Measurements from ENCODE around the gene IL1RAPL2.

IL1RAPL2 gene

GRCh38 chrX:105267167-105267566 lies 701.2 kb downstream of the IL1RAPL2 start:
- DNase-seq (ENCODE audit: low read depth in 2 of 2), result no peak

- DNase-seq (ENCODE audit: low read depth in 2 of 2), result no peak
Observed at GRCh38 chrX:105269386-105269785, 703.4 kb downstream of the IL1RAPL2 start.

DNA sequence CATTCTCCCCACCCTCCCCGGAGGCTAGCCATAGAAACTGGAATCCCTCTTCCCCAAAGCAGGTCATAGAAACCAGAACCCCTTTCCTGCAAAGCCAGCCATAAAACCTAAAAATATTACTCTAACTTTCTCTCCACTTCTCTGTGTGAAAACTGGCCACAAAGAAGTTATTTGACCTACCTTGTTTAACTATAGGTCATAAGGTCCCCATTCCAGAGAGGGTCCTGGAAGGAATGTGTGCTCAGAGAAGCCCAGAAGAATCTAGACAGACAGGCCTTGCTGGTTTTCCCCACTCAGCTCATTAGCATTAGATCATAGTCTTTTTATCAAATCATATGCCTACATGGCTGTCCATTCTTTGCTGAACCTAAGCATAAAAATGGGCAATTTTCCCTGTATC lies 707.3 kb downstream of the IL1RAPL2 start:
- no peak for DNase-seq (ENCODE audit: low read depth in 2 of 2)

DNA sequence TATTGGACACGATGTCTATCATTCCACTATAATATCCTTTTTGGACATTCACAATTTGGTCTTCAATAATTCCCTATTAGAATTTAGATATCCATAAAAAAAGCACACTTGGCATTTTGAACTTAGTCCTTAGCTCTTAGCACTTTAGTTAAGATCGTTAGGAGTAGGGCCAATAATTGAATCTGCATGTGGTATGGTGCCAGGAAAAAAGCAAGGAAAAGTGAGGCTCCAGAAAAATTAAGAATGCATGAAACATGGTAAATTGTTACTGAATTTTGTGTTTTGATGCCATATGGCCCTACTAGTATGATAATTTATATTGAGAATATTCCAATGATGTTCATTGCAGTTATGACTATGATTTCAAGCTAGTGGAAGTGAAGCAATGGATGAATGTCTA lies 708.1 kb downstream of the IL1RAPL2 start:
- no peak for DNase-seq (ENCODE audit: low read depth in 2 of 2)

GRCh38 chrX:105277132-105277531 lies 711.1 kb downstream of the IL1RAPL2 start:
- DNase-seq (ENCODE audit: low read depth in 2 of 2), result no peak

- DNase-seq (ENCODE audit: low read depth in 2 of 2), result no peak
Observed at GRCh38 chrX:105282077-105282476, 716.1 kb downstream of the IL1RAPL2 start.

DNA sequence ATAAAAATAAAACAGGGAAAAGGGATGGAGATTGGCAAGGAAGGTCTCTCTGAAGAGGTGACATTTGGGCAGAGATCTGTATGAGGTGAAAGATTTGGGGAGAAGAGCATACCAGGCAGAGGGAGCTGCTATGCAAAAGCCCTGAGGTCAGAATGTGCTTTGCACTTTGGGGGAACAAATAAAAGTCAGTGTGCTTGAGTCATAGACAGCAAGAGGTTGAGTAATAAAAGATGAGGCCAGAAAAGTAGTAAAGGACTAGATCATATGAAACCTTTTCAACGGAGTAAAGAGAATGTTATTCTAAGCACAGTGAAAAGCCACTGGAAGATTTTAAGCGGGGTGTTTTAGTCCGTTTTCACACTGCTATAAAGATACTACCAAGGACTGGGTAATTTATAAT lies 731.0 kb downstream of the IL1RAPL2 start:
- DNase-seq (ENCODE audit: low read depth in 2 of 2), result no peak

DNA sequence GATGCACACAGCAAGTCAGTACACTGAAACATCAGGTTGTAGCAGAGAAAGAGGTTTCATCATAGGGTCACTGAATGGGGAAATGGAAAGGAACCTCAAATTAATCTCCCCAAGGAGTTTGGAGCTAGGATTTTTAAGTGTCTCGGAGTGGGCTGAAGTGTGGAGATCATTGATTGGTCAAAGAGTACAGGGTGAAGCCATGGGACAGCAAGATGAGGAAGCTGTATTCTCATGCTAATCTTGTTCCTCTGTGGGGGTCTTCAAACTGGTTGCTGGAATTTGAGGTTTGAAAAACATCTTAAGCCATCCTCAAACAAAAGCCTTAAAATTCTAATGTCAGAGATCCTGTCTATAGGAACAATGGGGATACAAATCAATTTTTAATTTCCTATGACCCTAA lies 733.3 kb downstream of the IL1RAPL2 start:
- no peak for DNase-seq (ENCODE audit: low read depth in 2 of 2)

DNA sequence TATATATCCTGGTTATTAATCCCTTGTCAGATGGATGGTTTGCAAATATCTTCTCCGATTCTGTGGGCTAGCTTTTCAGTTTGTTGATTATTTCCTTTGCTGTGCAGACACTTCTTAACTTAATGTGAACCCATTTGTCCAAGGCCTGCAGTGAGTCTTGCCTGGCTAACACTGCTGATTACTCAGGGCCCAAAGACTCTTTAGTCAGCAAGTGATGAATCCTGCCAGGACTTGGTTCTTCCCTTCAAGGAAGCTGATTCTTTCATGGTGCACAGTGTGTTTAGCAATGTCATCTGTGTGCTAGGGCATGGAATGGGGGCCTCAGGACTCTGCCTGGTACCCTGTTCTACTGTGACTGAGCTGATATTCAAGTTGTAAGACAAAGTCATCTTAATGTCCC lies 736.2 kb downstream of the IL1RAPL2 start:
- no peak for DNase-seq (ENCODE audit: low read depth in 2 of 2)

GRCh38 chrX:105307762-105308161 lies 741.8 kb downstream of the IL1RAPL2 start:
- DNase-seq (ENCODE audit: low read depth in 2 of 2), result no peak

- no peak for DNase-seq (ENCODE audit: low read depth in 2 of 2)
Observed at GRCh38 chrX:105313596-105313995, 747.6 kb downstream of the IL1RAPL2 start.

GRCh38 chrX:105314458-105314857 lies 748.5 kb downstream of the IL1RAPL2 start:
- DNase-seq (ENCODE audit: low read depth in 2 of 2), result no peak

DNA sequence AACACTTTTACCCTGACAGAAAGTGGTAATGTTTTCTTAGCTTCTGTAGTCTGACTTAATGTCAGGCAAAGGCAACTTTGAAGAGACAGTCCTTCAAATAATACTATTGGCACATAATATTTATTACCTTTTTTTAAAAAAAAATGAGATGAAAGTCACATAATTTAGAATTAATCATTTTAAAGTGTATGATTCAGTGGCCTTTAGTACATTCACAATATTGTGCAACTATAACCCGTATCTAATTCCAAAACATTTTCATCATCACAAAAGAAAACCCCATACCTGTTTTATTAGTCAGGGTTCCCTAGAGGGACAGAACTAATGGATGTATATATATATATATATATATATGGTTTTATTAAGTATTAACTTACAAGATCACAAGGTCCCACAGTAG lies 749.2 kb downstream of the IL1RAPL2 start:
- DNase-seq (ENCODE audit: low read depth in 2 of 2), result no peak

GRCh38 chrX:105317117-105317516 lies 751.1 kb downstream of the IL1RAPL2 start:
- no peak for DNase-seq (ENCODE audit: low read depth in 2 of 2)

DNA sequence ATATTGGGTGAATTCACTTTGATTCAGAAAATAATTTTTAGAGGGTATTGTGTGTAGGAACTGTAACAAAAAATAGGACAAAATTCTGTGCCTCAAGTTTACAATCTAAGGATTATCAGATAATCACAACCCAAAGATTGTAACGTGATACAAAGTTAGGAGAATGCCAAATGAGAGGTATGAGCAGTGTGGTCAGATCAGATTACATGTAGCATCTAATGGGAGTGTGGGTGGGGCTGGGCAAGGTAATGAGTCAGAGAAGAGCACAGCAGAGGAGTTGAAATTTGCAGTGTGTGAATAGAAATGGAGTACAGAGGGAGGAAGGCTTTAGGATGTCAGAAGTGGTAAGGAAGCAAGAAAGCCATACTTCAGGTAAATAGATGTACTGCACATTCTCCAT lies 757.9 kb downstream of the IL1RAPL2 start:
- no peak for DNase-seq (ENCODE audit: low read depth in 2 of 2)

- DNase-seq (ENCODE audit: low read depth in 2 of 2), result no peak
Observed at GRCh38 chrX:105328773-105329172, 762.8 kb downstream of the IL1RAPL2 start.

DNA sequence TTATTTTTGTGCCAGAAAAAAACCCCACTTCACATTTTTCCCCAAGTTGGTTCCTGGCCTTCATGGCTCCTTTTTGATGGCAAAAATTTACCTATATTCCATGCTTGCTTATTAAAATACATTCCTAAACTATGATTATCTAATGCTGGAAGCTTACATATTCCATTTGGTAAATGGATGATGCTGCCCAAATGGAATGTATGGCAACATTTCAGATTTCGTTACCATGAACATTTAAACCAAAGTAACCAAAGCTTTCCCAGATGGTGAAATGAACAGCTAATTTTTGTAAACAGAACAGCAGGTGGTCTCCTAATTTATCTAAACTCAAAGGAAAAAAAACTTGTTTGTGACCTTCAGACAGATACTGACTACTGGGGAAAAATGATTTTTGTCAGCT lies 765.2 kb downstream of the IL1RAPL2 start:
- DNase-seq (ENCODE audit: low read depth in 2 of 2), result no peak

GRCh38 chrX:105347373-105347772 lies 781.4 kb downstream of the IL1RAPL2 start:
- no peak for DNase-seq (ENCODE audit: low read depth in 2 of 2)

DNA sequence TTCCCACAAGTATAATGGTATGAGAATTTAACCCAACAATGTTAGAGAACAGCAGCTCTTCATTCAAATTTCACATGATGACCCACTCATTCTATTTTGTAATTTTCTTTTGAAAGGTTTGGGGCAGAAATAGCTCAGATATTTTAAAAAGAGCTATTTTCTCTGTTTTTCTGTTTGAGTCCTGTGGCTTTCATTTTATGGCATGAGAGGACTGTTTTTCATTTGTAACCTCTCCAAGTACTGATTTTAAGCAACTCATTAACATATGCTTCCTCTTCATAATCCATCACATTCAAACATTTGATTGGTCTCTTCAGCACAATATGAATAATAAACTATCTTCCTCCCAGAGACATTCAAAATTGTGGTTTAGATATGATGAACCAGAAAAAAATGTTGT lies 783.5 kb downstream of the IL1RAPL2 start:
- no peak for DNase-seq (ENCODE audit: low read depth in 2 of 2)

DNA sequence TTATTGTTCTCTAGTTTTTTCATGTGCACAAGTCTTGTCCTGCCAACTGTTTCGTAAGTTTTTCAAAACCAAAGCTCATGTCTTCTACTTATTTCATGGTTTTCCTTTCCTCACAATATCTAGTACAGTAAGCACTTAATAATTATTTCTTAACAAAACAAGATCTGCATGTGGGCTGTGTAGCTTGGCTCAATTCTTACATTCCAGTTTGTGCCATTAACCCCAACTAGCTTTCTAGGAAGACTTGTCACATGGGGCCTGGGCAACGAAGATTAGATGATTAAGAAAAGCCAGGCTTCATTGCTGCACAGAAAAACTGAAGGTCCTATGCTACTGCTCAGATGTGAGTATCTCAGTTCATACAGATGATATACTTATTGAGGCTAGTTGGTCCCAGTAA lies 809.8 kb downstream of the IL1RAPL2 start:
- DNase-seq (ENCODE audit: low read depth in 2 of 2), result no peak

GRCh38 chrX:105424729-105425128 lies 858.7 kb downstream of the IL1RAPL2 start:
- DNase-seq (ENCODE audit: low read depth in 2 of 2), result no peak

- DNase-seq (ENCODE audit: low read depth in 2 of 2), result no peak
Observed at GRCh38 chrX:105451401-105451800, 885.4 kb downstream of the IL1RAPL2 start.

- no peak for DNase-seq (ENCODE audit: low read depth in 2 of 2)
Observed at GRCh38 chrX:105458846-105459245, 892.8 kb downstream of the IL1RAPL2 start.

DNA sequence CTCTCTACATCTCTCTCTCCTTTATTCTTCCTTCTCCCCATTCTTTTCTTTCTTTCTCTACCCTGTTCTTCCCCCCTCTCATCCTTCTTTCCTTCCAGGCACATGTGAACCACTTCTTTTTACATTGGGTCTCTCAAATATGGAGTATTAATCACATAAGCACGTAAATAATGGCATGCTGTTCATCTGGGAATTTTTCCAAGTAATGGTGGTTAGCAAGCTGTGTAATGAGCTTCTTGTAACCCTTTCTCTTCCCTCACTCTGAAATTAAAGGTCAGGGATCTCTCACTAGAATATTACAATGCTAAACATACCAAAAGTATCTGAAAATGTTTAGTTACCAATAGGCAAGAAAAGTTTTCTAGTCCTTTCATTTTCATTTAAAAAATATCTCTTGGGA lies 894.4 kb downstream of the IL1RAPL2 start:
- DNase-seq (ENCODE audit: low read depth in 2 of 2), result no peak

GRCh38 chrX:105461016-105461415 lies 895.0 kb downstream of the IL1RAPL2 start:
- DNase-seq (ENCODE audit: low read depth in 2 of 2), result no peak

Measured in stimulated activated CD4-positive, alpha-beta T cell treated with anti-CD3 and anti-CD28 coated beads, Interleukin-12 subunit alpha, Interleukin-12 subunit beta, amount 100 ng/mL, for 24 hours (primary cell).